ENCODE data around the gene CCDC38. TPM values are rescaled to one million over a fixed set of nuclear protein-coding genes. Genes with fewer than 3 reads are reported as not detected.

CCDC38 gene
- total and polyA plus RNA-seq, 9 of the 15 experiments (the other 6 are each of a cell fraction or from before 2014, with no cell fraction given): not detected

- TF ChIP-seq NR2C2 (CRISPR knock-in tag; IDR thresholded peaks at IDR 0.05) (no peak), NR2C2 (tag; IDR thresholded peaks at IDR 0.05) (no peak), NFYB (IDR thresholded peaks at IDR 0.05; ENCODE audit: extremely low read depth, insufficient read length) (no peak), POLR2AphosphoS2 (IDR thresholded peaks at IDR 0.05; ENCODE audit: low read length) (no peak), SMARCE1 (IDR thresholded peaks at IDR 0.05) (no peak), CREBBP (IDR thresholded peaks at IDR 0.05; ENCODE audit: low read depth, low read length) (no peak), ZNF133 (CRISPR knock-in tag; IDR thresholded peaks at IDR 0.05) (no peak), MTA1 (IDR thresholded peaks at IDR 0.05; ENCODE audit: borderline replicate concordance) (no peak), WHSC1 (IDR thresholded peaks at IDR 0.05; ENCODE audit: low read length) (no peak), SREBF2 (CRISPR knock-in tag; IDR thresholded peaks at IDR 0.05) (no peak), CHD2 (IDR thresholded peaks at IDR 0.05; ENCODE audit: low read depth, low read length) (no peak), TCF3 (CRISPR knock-in tag; IDR thresholded peaks at IDR 0.05) (no peak), ZNF316 (IDR thresholded peaks at IDR 0.05) (peak; percentile 71), SRSF7 (optimal IDR thresholded peaks at IDR 0.05; ENCODE audit: low read depth, low read length) (no peak), ZNF583 (CRISPR knock-in tag; IDR thresholded peaks at IDR 0.05) (no peak), RBM39 (optimal IDR thresholded peaks at IDR 0.05; ENCODE audit: low read depth, low read length) (no peak), HNRNPL (IDR thresholded peaks at IDR 0.05; ENCODE audit: low read depth, low read length) (no peak), CREB3L1 (IDR thresholded peaks at IDR 0.05; ENCODE audit: borderline replicate concordance, low read depth) (no peak), PHF20 (IDR thresholded peaks at IDR 0.05; ENCODE audit: partially characterized antibody) (no peak), PBX2 (CRISPR knock-in tag; IDR thresholded peaks at IDR 0.05; ENCODE audit: low read depth) (no peak), PBX2 (tag; conservative IDR thresholded peaks at IDR 0.05; ENCODE audit: low read depth) (peak; percentile 76), CAMTA2 (CRISPR knock-in tag; conservative IDR thresholded peaks at IDR 0.05) (no peak), NEUROD1 (IDR thresholded peaks at IDR 0.05; ENCODE audit: borderline replicate concordance, low read depth, low read length, partially characterized antibody) (no peak), USF2 (CRISPR knock-in tag; IDR thresholded peaks at IDR 0.05) (peak; percentile 34), RBBP5 (IDR thresholded peaks at IDR 0.05; ENCODE audit: borderline replicate concordance, insufficient read depth, low read length, poor library complexity, severe bottlenecking) (no peak), ZNF785 (CRISPR knock-in tag; IDR thresholded peaks at IDR 0.05) (no peak), ZNF444 (CRISPR knock-in tag; IDR thresholded peaks at IDR 0.05) (no peak), C11orf30 (IDR thresholded peaks at IDR 0.05; ENCODE audit: low read depth) (peak; percentile 54)
Measured at GRCh38 chr12:95972832-95973456, 30.5 kb upstream of the CCDC38 start (continued).
